ENCODE measurements around the gene CHRM1.

DNA sequence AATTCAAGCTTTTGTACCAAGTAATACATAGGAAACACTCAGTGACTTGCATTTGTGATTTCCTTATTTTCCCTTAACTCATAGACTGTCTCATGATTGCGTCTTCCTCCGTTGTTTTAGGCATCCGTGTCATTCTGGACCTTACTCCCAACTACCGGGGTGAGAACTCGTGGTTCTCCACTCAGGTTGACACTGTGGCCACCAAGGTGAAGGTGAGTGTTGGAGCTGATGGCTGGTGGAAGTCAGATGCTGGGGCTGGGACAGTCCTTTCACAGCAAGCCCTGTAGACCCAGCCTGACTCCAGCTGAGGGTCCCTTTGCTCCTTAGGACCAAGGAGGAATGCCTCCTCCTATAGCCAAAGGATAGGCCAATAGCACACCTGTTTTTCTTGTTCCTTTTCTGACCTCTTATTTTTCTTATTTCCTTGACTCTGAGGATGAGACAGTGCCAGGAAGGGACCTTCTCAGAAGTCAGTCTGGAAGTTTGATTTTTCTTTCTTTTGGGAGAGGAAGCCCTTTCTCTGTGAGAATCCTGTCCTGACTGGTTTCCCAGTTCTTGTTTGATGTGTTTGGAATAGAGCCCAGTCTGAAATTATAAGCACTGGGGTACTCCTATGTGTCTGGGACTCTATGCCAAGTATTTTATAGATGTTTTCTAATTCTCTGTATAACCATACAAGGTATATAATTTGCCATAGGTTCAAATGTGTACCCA is 38.2 kb downstream of the CHRM1 start:
- TF ChIP-seq, protein P1, sequence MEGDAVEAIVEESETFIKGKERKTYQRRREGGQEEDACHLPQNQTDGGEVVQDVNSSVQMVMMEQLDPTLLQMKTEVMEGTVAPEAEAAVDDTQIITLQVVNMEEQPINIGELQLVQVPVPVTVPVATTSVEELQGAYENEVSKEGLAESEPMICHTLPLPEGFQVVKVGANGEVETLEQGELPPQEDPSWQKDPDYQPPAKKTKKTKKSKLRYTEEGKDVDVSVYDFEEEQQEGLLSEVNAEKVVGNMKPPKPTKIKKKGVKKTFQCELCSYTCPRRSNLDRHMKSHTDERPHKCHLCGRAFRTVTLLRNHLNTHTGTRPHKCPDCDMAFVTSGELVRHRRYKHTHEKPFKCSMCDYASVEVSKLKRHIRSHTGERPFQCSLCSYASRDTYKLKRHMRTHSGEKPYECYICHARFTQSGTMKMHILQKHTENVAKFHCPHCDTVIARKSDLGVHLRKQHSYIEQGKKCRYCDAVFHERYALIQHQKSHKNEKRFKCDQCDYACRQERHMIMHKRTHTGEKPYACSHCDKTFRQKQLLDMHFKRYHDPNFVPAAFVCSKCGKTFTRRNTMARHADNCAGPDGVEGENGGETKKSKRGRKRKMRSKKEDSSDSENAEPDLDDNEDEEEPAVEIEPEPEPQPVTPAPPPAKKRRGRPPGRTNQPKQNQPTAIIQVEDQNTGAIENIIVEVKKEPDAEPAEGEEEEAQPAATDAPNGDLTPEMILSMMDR (IDR thresholded peaks at IDR 0.05), result no peak
- no peak for TF ChIP-seq ZFX (IDR thresholded peaks at IDR 0.05; ENCODE audit: borderline replicate concordance)

All from 22Rv1 (cell line).